PC-9 (cell line): ENCODE results near the gene SPHK1. TPM values are rescaled to one million over a fixed set of nuclear protein-coding genes. Genes with fewer than 3 reads are reported as not detected.
"Not testable (repeated sequence)": the region's sequence is repeated elsewhere in the genome, so short reads cannot be mapped to it uniquely, and the experiment has no call there.

Experiments
- BruUV-seq: library from RNA; stranded (reverse); fragments of 400-500 nt; replicated peaks from 2 replicates; lab custom pipeline; 2021; lab: Mats Ljungman, UMichigan
- CTCF ChIA-PET: fragments of 300-600 bp; sonication (Branson Sonifier 250); formaldehyde crosslinking; loops from one replicate; lab custom pipeline; 2022; ENCODE audit warnings: antibody characterized with exemption; lab: Charles Lee
- POLR2A ChIA-PET: fragments of 300-600 bp; sonication (Branson Sonifier 250); formaldehyde crosslinking; loops from one replicate; lab custom pipeline; 2022; ENCODE audit warnings: antibody characterized with exemption; ENCODE audit not compliant: unreplicated experiment; lab: Charles Lee
- DNase-seq, 2 experiments: peaks; one replicate each; pipeline versions ENCODE4 v3.0.0 to v3.0.0-alpha.2; 2015 to 2022; ENCODE audit warnings: mixed read lengths in 1 of 2
- H2AFZ ChIP-seq: fragments of 200-600 bp; sonication (generic); 2 replicates; pipeline ENCODE4 v1.8.1; 2017; ENCODE audit warnings: antibody characterized with exemption
- H3F3A ChIP-seq: fragments of 200-600 bp; sonication (generic); 2 replicates; pipeline ENCODE4 v1.8.1; 2017; ENCODE audit warnings: antibody characterized with exemption, mild to moderate bottlenecking, low read depth; ENCODE audit not compliant: insufficient read depth
- H3K27ac ChIP-seq: fragments of 200-600 bp; sonication (generic); 2 replicates; pipeline ENCODE4 v1.6.1; 2016; ENCODE audit warnings: mixed run types
- H3K27me3 ChIP-seq: fragments of 200-600 bp; sonication (generic); 2 replicates; pipeline ENCODE4 v1.6.1; 2016; ENCODE audit warnings: low read depth, mixed run types; ENCODE audit not compliant: insufficient read depth
- H3K36me3 ChIP-seq: fragments of 200-600 bp; sonication (generic); 2 replicates; pipeline ENCODE4 v1.6.1; 2016; ENCODE audit warnings: low read depth, mixed run types
- H3K4me1 ChIP-seq: fragments of 200-600 bp; sonication (generic); replicated peaks from 2 replicates; pipeline ENCODE4 v1.6.1; 2016; ENCODE audit warnings: mixed run types; ENCODE audit not compliant: insufficient read depth
- H3K4me2 ChIP-seq: fragments of 200-600 bp; sonication (generic); 2 replicates; pipeline ENCODE4 v1.6.1; 2017; ENCODE audit warnings: mixed run types
- H3K4me3 ChIP-seq: fragments of 200-600 bp; sonication (generic); 2 replicates; pipeline ENCODE4 v1.6.1; 2016; ENCODE audit warnings: mixed run types
- H3K79me2 ChIP-seq: fragments of 200-600 bp; sonication (generic); 2 replicates; pipeline ENCODE4 v1.6.1; 2017; ENCODE audit warnings: low read depth, mixed run types
- H3K9me2 ChIP-seq: fragments of 200-600 bp; sonication (generic); 2 replicates; pipeline ENCODE4 v1.8.1; 2017; ENCODE audit warnings: mild to moderate bottlenecking; ENCODE audit not compliant: insufficient read depth
- H3K9me3 ChIP-seq: fragments of 200-600 bp; sonication (generic); 2 replicates; pipeline ENCODE4 v1.8.1; 2016; ENCODE audit warnings: low read depth; ENCODE audit not compliant: insufficient read depth
- H4K20me1 ChIP-seq: fragments of 200-600 bp; sonication (generic); 2 replicates; pipeline ENCODE4 v1.8.1; 2017; ENCODE audit not compliant: insufficient read depth
- CTCF ChIP-seq: fragments of 200-600 bp; sonication (generic); conservative IDR thresholded peaks from 2 replicates; pipeline ENCODE4 v1.6.1; 2017; ENCODE audit warnings: mixed run types, antibody characterized with exemption, mild to moderate bottlenecking, moderate library complexity
- EZH2 ChIP-seq: fragments of 200-600 bp; sonication (generic); IDR thresholded peaks from 2 replicates; pipeline ENCODE4 v1.8.0; 2017; ENCODE audit warnings: antibody characterized with exemption, low read depth
- intact Hi-C: fragments of 100-400 bp; cut with micrococcal nuclease; formaldehyde crosslinking; loops from one replicate; pipeline ENCODE4 v1.10.0; 2022; ENCODE audit not compliant: unreplicated experiment
- total RNA-seq: library from RNA; stranded (reverse); gene quantifications from 2 replicates; pipeline ENCODE4 v1.2.3, GENCODE V29; 2021

Gene SPHK1
- total RNA-seq, 1 experiment from 2014 or later = 5.5 TPM

- Histone ChIP-seq H2AFZ (no peak overlapping the region), H3K9me2 (no peaks in the 10 kb centered on the region), H3K4me2 (no peak overlapping the region), H4K20me1 (no peaks in the 10 kb centered on the region), H3K4me3 (no peak overlapping the region), H3K9me3 (no peaks in the 10 kb centered on the region), H3K27ac (no peak overlapping the region), H3F3A (no peaks in the 10 kb centered on the region), H3K27me3 (no peaks in the 10 kb centered on the region), H3K79me2 (no peaks in the 10 kb centered on the region), H3K36me3 (no peaks in the 10 kb centered on the region), H3K4me1 (no peaks in the 10 kb centered on the region)
- intact Hi-C loops = no loop called here
- no peak for TF ChIP-seq CTCF
- TF ChIP-seq EZH2 = no peak
- DNase-seq = no peak
- CTCF ChIA-PET = no interaction called here
- POLR2A ChIA-PET = no interaction called here
- BruUV-seq = no TSS peak
These were observed 41.3 kb upstream of the SPHK1 start for GRCh38 chr17:76343106-76343505.

- POLR2A ChIA-PET = no interaction called here
- CTCF ChIA-PET = no interaction called here
These were observed 38.9 kb upstream of the SPHK1 start for GRCh38 chr17:76345377-76345974.

GRCh38 chr17:76346936-76347335 is 37.5 kb upstream of the SPHK1 start:
- H4K20me1 ChIP-seq, H2AFZ ChIP-seq, H3K36me3 ChIP-seq, CTCF ChIA-PET, DNase-seq, H3K27ac ChIP-seq, H3K4me2 ChIP-seq, H3K27me3 ChIP-seq, H3K79me2 ChIP-seq, H3F3A ChIP-seq, H3K9me2 ChIP-seq, BruUV-seq, POLR2A ChIA-PET, intact Hi-C loops, H3K4me3 ChIP-seq, H3K4me1 ChIP-seq, H3K9me3 ChIP-seq: not testable (repeated sequence)

More at GRCh38 chr17:76345377-76345974, 38.9 kb upstream of the SPHK1 start:
- Histone ChIP-seq H3K27me3 (no peaks in the 10 kb centered on the region), H3K4me2 (no peak overlapping the region), H3K9me2 (no peaks in the 10 kb centered on the region), H4K20me1 (no peaks in the 10 kb centered on the region), H3K4me1 (no peaks in the 10 kb centered on the region), H3F3A (no peaks in the 10 kb centered on the region), H3K27ac (peak overlapping the region; percentile 44; the same call in 1 of the 2 replicates), H3K4me3 (no peak overlapping the region), H3K36me3 (no peaks in the 10 kb centered on the region), H3K9me3 (no peaks in the 10 kb centered on the region), H2AFZ (no peak overlapping the region), H3K79me2 (no peaks in the 10 kb centered on the region)
- DNase-seq = no peak
- no peak for TF ChIP-seq CTCF
- no peak for TF ChIP-seq EZH2
- intact Hi-C loops = no loop called here
- BruUV-seq = no TSS peak

GRCh38 chr17:76350463-76350862 is 33.9 kb upstream of the SPHK1 start:
- H3K9me2 ChIP-seq = no peaks in the 10 kb centered on the region
- no peak overlapping the region for H3K4me2 ChIP-seq
- peaks cover 18% of the 10 kb centered on the region for H3K79me2 ChIP-seq
- TF ChIP-seq EZH2 = no peak
- TF ChIP-seq CTCF = no peak
- BruUV-seq = no TSS peak
- no peaks in the 10 kb centered on the region for H3F3A ChIP-seq
- H3K27ac ChIP-seq = no peak overlapping the region
- POLR2A ChIA-PET = no interaction called here
- DNase-seq = no peak
- no peaks in the 10 kb centered on the region for H3K27me3 ChIP-seq
- H3K36me3 ChIP-seq = no peaks in the 10 kb centered on the region
- no peak overlapping the region for H3K4me3 ChIP-seq
- H3K4me1 ChIP-seq = no peaks in the 10 kb centered on the region
- CTCF ChIA-PET = interaction anchor here (0.6 kb wide), 1 partner anchor 128 kb away, joined by 15 read pairs; no protein-coding TSS in a partner anchor
- H2AFZ ChIP-seq = no peak overlapping the region
- intact Hi-C loops = no loop called here
- no peaks in the 10 kb centered on the region for H4K20me1 ChIP-seq
- no peaks in the 10 kb centered on the region for H3K9me3 ChIP-seq
